ENCODE data around the gene LMNTD1. TPM values are rescaled to one million over a fixed set of nuclear protein-coding genes. Genes with fewer than 3 reads are reported as not detected.

Gene LMNTD1
- total and polyA plus RNA-seq, 10 of the 15 experiments (the other 5 are each of a cell fraction or from before 2014, with no cell fraction given): not detected

- TF ChIP-seq E4F1 (IDR thresholded peaks at IDR 0.05; ENCODE audit: borderline replicate concordance, partially characterized antibody): no peak
- TF ChIP-seq HCFC1 (IDR thresholded peaks at IDR 0.05; ENCODE audit: low read length): no peak
- TF ChIP-seq BACH1 (IDR thresholded peaks at IDR 0.05; ENCODE audit: borderline replicate concordance): no peak
- no peak for TF ChIP-seq NBN (IDR thresholded peaks at IDR 0.05)
- TF ChIP-seq ZNF384 (IDR thresholded peaks at IDR 0.05; ENCODE audit: borderline replicate concordance, low read depth, low read length): no peak
- TF ChIP-seq SMAD5 (IDR thresholded peaks at IDR 0.05; ENCODE audit: low read depth): no peak
- no peak for TF ChIP-seq E2F8 (IDR thresholded peaks at IDR 0.05; ENCODE audit: low read depth, partially characterized antibody)
- no peak for TF ChIP-seq ZBTB4 (CRISPR knock-in tag; IDR thresholded peaks at IDR 0.05)
- no peak for TF ChIP-seq SUPT20H (IDR thresholded peaks at IDR 0.05; ENCODE audit: borderline replicate concordance, control insufficient read depth, low read depth, low read length)
- TF ChIP-seq ZNF274 (IDR thresholded peaks at IDR 0.05; ENCODE audit: insufficient read depth, insufficient read length): no peak
Measured at GRCh38 chr12:25502118-25502517, 51.0 kb downstream of the LMNTD1 start.

More at GRCh38 chr12:25502118-25502517, 51.0 kb downstream of the LMNTD1 start:
- no peak overlapping the region for H3K9ac ChIP-seq (ENCODE audit: control insufficient read depth, insufficient read depth, low read length)
- no peaks in the 10 kb centered on the region for H3K4me1 ChIP-seq (ENCODE audit: control insufficient read depth, insufficient read depth, low read length)
- no peaks in the 10 kb centered on the region; a peak in 1 of 4 replicates for H3K27me3 ChIP-seq (replicated peaks in 1 of 2; ENCODE audit: control insufficient read depth in 2 of 2, insufficient read depth in 2 of 2, low read length in 1 of 2)
- FAIRE-seq (no peak), ATAC-seq (no peak), DNase-seq (ENCODE audit: low read depth, low spot score) (no peak)
- H3K4me2 ChIP-seq (ENCODE audit: control insufficient read depth, insufficient read depth): no peak overlapping the region
- POLR2A ChIA-PET: no interaction called here
- SMC1A ChIA-PET (ENCODE audit: uncharacterized antibody, unreplicated experiment): no interaction called here
- RAD21 ChIA-PET (ENCODE audit: unreplicated experiment): no interaction called here
- intact Hi-C loops (cut with micrococcal nuclease; ENCODE audit: unreplicated experiment): no loop called here
- BruUV-seq (replicated peaks): no TSS peak
- no peaks in the 10 kb centered on the region for H4K20me1 ChIP-seq (ENCODE audit: control insufficient read depth, insufficient read depth)
- H3K9me3 ChIP-seq (replicated peaks; ENCODE audit: control insufficient read depth, insufficient read depth, low read length): no peaks in the 10 kb centered on the region
- H3K36me3 ChIP-seq (ENCODE audit: control insufficient read depth in 2 of 2, insufficient read depth in 2 of 2, low read length in 1 of 2): no peaks in the 10 kb centered on the region
- no peak overlapping the region for H3K27ac ChIP-seq (ENCODE audit: control insufficient read depth, insufficient read depth)
- no peaks in the 10 kb centered on the region for H3K79me2 ChIP-seq (ENCODE audit: control insufficient read depth, insufficient read depth, low read length)
- in situ Hi-C loops (cut with MboI): no loop called here
- 73% methylated on average over 3 of the region's 3 CpGs for WGBS (ENCODE audit: insufficient coverage, insufficient replicate concordance, low lambda C conversion rate, missing lambda C conversion rate)
- CTCF ChIA-PET: interaction anchor here (0.7 kb wide), 1 partner anchor 24 kb away, joined by 3 read pairs; no protein-coding TSS in a partner anchor
- no peak overlapping the region for H3K4me3 ChIP-seq
- H2AFZ ChIP-seq (ENCODE audit: control insufficient read depth, low read depth, low read length): no peak overlapping the region

Measured in GM12878 (cell line).